GM12873 (cell line): ENCODE results near the gene TMEM63C.

ENCODE experiments used
- CTCF ChIP-seq: IDR thresholded peaks from 2 replicates; pipeline ENCODE4 v1.5.1; 2012; ENCODE audit warnings: low read depth, mild to moderate bottlenecking, moderate library complexity, low read length, control low read depth; ENCODE audit not compliant: insufficient read depth; ENCODE audit errors: missing control alignments

Gene TMEM63C

GRCh38 chr14:77268989-77269600 is 87.5 kb downstream of the TMEM63C start:
- TF ChIP-seq CTCF = no peak

- no peak for TF ChIP-seq CTCF
Measured at GRCh38 chr14:77270361-77271112, 88.9 kb downstream of the TMEM63C start.

- no peak for TF ChIP-seq CTCF
Measured at GRCh38 chr14:77271113-77271710, 89.6 kb downstream of the TMEM63C start, which contains the start of gene NGB. NGB (minus strand) TSS chr14:77271206; CDS start chr14:77270937, 269 bp downstream.

GRCh38 chr14:77272261-77272660 is 90.7 kb downstream of the TMEM63C start:
- TF ChIP-seq CTCF = no peak

- TF ChIP-seq CTCF = no peak
Measured at GRCh38 chr14:77273796-77274195, 92.2 kb downstream of the TMEM63C start.

- no peak for TF ChIP-seq CTCF
Measured at GRCh38 chr14:77275041-77275580, 93.5 kb downstream of the TMEM63C start.

- TF ChIP-seq CTCF = no peak
Measured at GRCh38 chr14:77275601-77276017, 94.0 kb downstream of the TMEM63C start.
